ACC112 (cell line): ENCODE measurements around the gene RAD1.

Experiments
- H2AFZ ChIP-seq: fragments of 200-600 bp; sonication (generic); one replicate; pipeline ENCODE4 v1.6.0; 2017; ENCODE audit warnings: antibody characterized with exemption, low read length; ENCODE audit not compliant: unreplicated experiment
- H3K27ac ChIP-seq: fragments of 200-600 bp; sonication (generic); 2 replicates; pipeline ENCODE4 v1.5.1; 2014; ENCODE audit warnings: low read depth, mild to moderate bottlenecking, antibody characterized with exemption, low read length, moderate library complexity
- H3K27me3 ChIP-seq: fragments of 200-600 bp; sonication (generic); 2 replicates; pipeline ENCODE4 v1.6.1; 2014; ENCODE audit warnings: mild to moderate bottlenecking, antibody characterized with exemption, low read length, moderate library complexity, mixed read lengths; ENCODE audit not compliant: insufficient read depth
- H3K36me3 ChIP-seq: fragments of 200-600 bp; sonication (generic); 2 replicates; pipeline ENCODE4 v1.6.1; 2016; ENCODE audit warnings: mild to moderate bottlenecking, antibody characterized with exemption, low read length, moderate library complexity, mixed read lengths; ENCODE audit not compliant: insufficient read depth
- H3K4me1 ChIP-seq: fragments of 200-600 bp; sonication (generic); one replicate; pipeline ENCODE4 v1.6.1; 2016; ENCODE audit warnings: low read length, mixed read lengths; ENCODE audit not compliant: insufficient read depth, unreplicated experiment, control insufficient read depth
- H3K4me3 ChIP-seq: fragments of 200-600 bp; sonication (generic); 2 replicates; pipeline ENCODE4 v1.5.1; 2014; ENCODE audit warnings: mild to moderate bottlenecking, low read depth, low read length
- H3K79me2 ChIP-seq: fragments of 200-600 bp; sonication (generic); one replicate; pipeline ENCODE4 v1.6.0; 2016; ENCODE audit warnings: low read length; ENCODE audit not compliant: control insufficient read depth, unreplicated experiment, insufficient read depth

RAD1 gene

GRCh38 chr5:34916518-34916917 is 1.2 kb upstream of the RAD1 start:
- H3K36me3 ChIP-seq = peaks cover 22% of the 10 kb centered on the region
- H2AFZ ChIP-seq = no peak overlapping the region
- peak overlapping the region; percentile 84 for H3K4me3 ChIP-seq
- H3K4me1 ChIP-seq = peaks cover 14% of the 10 kb centered on the region
- H3K27ac ChIP-seq = no peak overlapping the region
- peaks cover 80% of the 10 kb centered on the region for H3K79me2 ChIP-seq
- no peaks in the 10 kb centered on the region for H3K27me3 ChIP-seq

- Histone ChIP-seq H3K27ac (peak overlapping the region; percentile 66), H2AFZ (peak overlapping the region; percentile 95), H3K27me3 (no peaks in the 10 kb centered on the region), H3K36me3 (peaks cover 20% of the 10 kb centered on the region), H3K79me2 (peaks cover 84% of the 10 kb centered on the region), H3K4me1 (peaks cover 14% of the 10 kb centered on the region), H3K4me3 (peak overlapping the region; percentile 84)
Observed at GRCh38 chr5:34915856-34916192, 520 bp upstream of the RAD1 start.

- H3K79me2 ChIP-seq = peaks cover 76% of the 10 kb centered on the region
- no peaks in the 10 kb centered on the region for H3K27me3 ChIP-seq
- peaks cover 22% of the 10 kb centered on the region for H3K36me3 ChIP-seq
- peak overlapping the region; percentile 84 for H3K4me3 ChIP-seq
- peak overlapping the region; percentile 63 for H3K27ac ChIP-seq
- H2AFZ ChIP-seq = peak overlapping the region; percentile 69
- peaks cover 14% of the 10 kb centered on the region for H3K4me1 ChIP-seq
Observed at GRCh38 chr5:34914671-34915138, 599 bp downstream of the RAD1 start.

GRCh38 chr5:34913072-34913471 is 2.2 kb downstream of the RAD1 start:
- Histone ChIP-seq H3K36me3 (peaks cover 30% of the 10 kb centered on the region), H3K4me3 (peak overlapping the region; percentile 84), H2AFZ (no peak overlapping the region), H3K27ac (peak overlapping the region; percentile 17; the same call in 1 of the 2 replicates), H3K79me2 (peaks cover 62% of the 10 kb centered on the region), H3K27me3 (no peaks in the 10 kb centered on the region), H3K4me1 (peaks cover 14% of the 10 kb centered on the region)

- H2AFZ ChIP-seq = no peak overlapping the region
- no peaks in the 10 kb centered on the region for H3K4me1 ChIP-seq
- no peaks in the 10 kb centered on the region for H3K79me2 ChIP-seq
- no peak overlapping the region for H3K4me3 ChIP-seq
- no peaks in the 10 kb centered on the region for H3K27me3 ChIP-seq
- H3K36me3 ChIP-seq = peaks cover 32% of the 10 kb centered on the region
- H3K27ac ChIP-seq = no peak overlapping the region
Observed at GRCh38 chr5:34905564-34905963, 9.7 kb downstream of the RAD1 start.

GRCh38 chr5:34903260-34903659 is 12.0 kb downstream of the RAD1 start:
- Histone ChIP-seq H3K27me3 (no peaks in the 10 kb centered on the region), H2AFZ (no peak overlapping the region), H3K4me1 (no peaks in the 10 kb centered on the region), H3K79me2 (no peaks in the 10 kb centered on the region), H3K36me3 (peaks cover 13% of the 10 kb centered on the region), H3K4me3 (no peak overlapping the region), H3K27ac (no peak overlapping the region)

- no peak overlapping the region for H3K4me3 ChIP-seq
- H3K79me2 ChIP-seq = no peaks in the 10 kb centered on the region
- no peaks in the 10 kb centered on the region for H3K4me1 ChIP-seq
- H3K36me3 ChIP-seq = peaks cover 11% of the 10 kb centered on the region; the same call in 1 of the 2 replicates
- H3K27ac ChIP-seq = no peak overlapping the region
- no peak overlapping the region for H2AFZ ChIP-seq
- no peaks in the 10 kb centered on the region for H3K27me3 ChIP-seq
Observed at GRCh38 chr5:34900652-34901051, 14.7 kb downstream of the RAD1 start.

- Histone ChIP-seq H3K27me3 (no peaks in the 10 kb centered on the region), H3K27ac (no peak overlapping the region), H3K4me1 (no peaks in the 10 kb centered on the region), H3K36me3 (0 out of 2 replicates have a peak, but pooled peaks cover 5% of the 10 kb centered on the region), H3K4me3 (no peak overlapping the region), H3K79me2 (no peaks in the 10 kb centered on the region), H2AFZ (no peak overlapping the region)
Observed at GRCh38 chr5:34899066-34899465, 16.2 kb downstream of the RAD1 start.

- H3K4me1 ChIP-seq = no peaks in the 10 kb centered on the region
- no peaks in the 10 kb centered on the region for H3K79me2 ChIP-seq
- H2AFZ ChIP-seq = no peak overlapping the region
- 0 out of 2 replicates have a peak, but pooled peaks cover 5% of the 10 kb centered on the region for H3K36me3 ChIP-seq
- no peak overlapping the region for H3K4me3 ChIP-seq
- H3K27ac ChIP-seq = no peak overlapping the region
- H3K27me3 ChIP-seq = no peaks in the 10 kb centered on the region
Observed at GRCh38 chr5:34898258-34898895, 16.9 kb downstream of the RAD1 start.

- Histone ChIP-seq H3K79me2 (no peaks in the 10 kb centered on the region), H3K4me3 (no peak overlapping the region), H2AFZ (no peak overlapping the region), H3K36me3 (0 out of 2 replicates have a peak, but pooled peaks cover under 1% of the 10 kb centered on the region), H3K27me3 (no peaks in the 10 kb centered on the region), H3K27ac (no peak overlapping the region), H3K4me1 (no peaks in the 10 kb centered on the region)
Observed at GRCh38 chr5:34897646-34898045, 17.7 kb downstream of the RAD1 start.

GRCh38 chr5:34895641-34896419 is 19.5 kb downstream of the RAD1 start:
- Histone ChIP-seq H3K79me2 (no peaks in the 10 kb centered on the region), H3K4me3 (no peak overlapping the region), H3K27me3 (no peaks in the 10 kb centered on the region), H3K4me1 (peaks cover 5% of the 10 kb centered on the region), H3K27ac (no peak overlapping the region), H2AFZ (no peak overlapping the region), H3K36me3 (no peaks in the 10 kb centered on the region)
